GM12874 (cell line): ENCODE data around the gene CHSY3.

Experiments used
- TF ChIP-seq, protein P1 (sequence below): IDR thresholded peaks from 2 replicates; pipeline ENCODE4 v1.5.1; 2011; ENCODE audit warnings: low read depth, mild to moderate bottlenecking, control low read depth, low read length, moderate library complexity; ENCODE audit not compliant: insufficient read depth

The CHSY3 gene

GRCh38 chr5:130066644-130067043 lies 162.4 kb downstream of the CHSY3 start:
- TF ChIP-seq, protein P1, sequence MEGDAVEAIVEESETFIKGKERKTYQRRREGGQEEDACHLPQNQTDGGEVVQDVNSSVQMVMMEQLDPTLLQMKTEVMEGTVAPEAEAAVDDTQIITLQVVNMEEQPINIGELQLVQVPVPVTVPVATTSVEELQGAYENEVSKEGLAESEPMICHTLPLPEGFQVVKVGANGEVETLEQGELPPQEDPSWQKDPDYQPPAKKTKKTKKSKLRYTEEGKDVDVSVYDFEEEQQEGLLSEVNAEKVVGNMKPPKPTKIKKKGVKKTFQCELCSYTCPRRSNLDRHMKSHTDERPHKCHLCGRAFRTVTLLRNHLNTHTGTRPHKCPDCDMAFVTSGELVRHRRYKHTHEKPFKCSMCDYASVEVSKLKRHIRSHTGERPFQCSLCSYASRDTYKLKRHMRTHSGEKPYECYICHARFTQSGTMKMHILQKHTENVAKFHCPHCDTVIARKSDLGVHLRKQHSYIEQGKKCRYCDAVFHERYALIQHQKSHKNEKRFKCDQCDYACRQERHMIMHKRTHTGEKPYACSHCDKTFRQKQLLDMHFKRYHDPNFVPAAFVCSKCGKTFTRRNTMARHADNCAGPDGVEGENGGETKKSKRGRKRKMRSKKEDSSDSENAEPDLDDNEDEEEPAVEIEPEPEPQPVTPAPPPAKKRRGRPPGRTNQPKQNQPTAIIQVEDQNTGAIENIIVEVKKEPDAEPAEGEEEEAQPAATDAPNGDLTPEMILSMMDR, result no peak

DNA sequence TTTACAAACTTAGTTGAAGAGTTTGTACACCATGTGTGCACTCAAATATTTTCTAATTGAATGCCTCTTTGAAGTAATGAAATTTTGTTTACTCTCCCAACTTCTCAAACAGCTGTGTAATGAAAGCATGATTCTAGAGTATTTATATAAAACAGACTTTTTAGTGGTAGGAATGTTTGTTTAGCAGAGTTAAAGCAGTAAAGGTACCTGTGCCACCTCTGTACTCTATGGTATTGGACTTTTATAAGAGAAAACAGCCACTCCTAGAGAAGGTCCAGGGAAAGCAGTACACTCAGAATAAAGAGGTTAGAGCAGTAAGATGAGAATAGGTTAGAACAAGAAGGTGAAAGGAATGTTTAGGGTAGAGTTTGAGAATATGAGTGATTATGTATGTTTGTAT lies 163.1 kb downstream of the CHSY3 start:
- TF ChIP-seq, protein P1, result no peak

GRCh38 chr5:130068101-130068500 lies 163.8 kb downstream of the CHSY3 start:
- TF ChIP-seq, protein P1, result no peak

DNA sequence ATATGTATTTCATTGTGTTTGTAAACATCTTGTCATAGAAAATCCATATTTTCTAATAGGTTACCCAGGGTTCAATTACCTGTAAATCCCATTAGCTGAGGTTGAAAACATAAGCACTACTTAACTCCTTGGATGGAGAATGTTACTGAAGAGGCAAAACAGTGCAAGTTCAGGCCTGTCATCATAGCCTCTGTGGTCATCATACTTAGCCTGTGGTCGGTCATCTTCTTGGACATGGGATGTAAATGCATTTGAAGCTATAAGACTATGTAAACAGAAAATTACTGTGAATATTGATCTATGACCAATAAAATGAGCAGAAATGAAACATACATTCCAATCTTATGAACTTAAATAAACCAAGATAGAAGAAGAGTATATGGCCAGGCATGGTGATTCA lies 164.7 kb downstream of the CHSY3 start:
- TF ChIP-seq, protein P1, result no peak

DNA sequence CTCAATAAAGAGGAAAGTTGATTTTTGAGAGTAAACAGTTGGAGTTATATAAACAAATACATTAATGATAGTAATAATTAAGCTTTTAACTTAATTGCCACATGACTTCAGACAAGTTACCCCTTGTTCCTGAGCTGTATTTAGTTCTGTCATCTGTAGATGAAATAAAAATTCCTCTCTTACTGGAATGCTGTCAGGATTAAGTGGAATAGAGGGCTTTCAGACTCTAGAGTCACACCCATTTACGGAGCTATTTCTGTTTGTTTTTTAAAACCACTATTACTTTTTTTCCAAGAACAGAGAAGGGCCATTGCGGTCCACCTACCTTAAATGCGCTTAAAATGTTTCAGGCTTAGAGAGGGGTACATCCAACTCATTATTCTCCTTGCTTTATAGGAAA lies 170.6 kb downstream of the CHSY3 start:
- TF ChIP-seq, protein P1, result no peak

DNA sequence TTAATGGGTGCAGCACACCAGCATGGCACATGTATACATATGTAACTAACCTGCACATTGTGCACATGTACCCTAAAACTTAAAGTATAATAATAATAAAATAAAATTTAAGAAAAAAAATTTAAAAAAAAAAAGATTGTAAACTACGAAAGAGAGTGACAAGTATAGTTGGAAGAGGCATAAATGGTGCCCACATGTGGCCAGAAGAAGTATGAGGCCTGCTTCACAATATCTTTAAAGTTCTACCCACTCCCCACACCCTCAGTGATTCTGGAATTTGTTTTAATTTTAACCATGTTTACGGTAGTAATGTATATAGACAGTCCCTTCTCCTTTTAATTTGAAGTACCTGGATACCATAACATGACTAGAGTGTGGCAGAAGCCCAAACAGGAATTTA lies 172.7 kb downstream of the CHSY3 start:
- TF ChIP-seq, protein P1, result no peak

GRCh38 chr5:130078661-130079060 lies 174.4 kb downstream of the CHSY3 start:
- TF ChIP-seq, protein P1, result no peak

- TF ChIP-seq, protein P1, result no peak
Measured at GRCh38 chr5:130090569-130091270, 186.5 kb downstream of the CHSY3 start.
